Vagina (tissue), 2 donors: Measurements from ENCODE around the gene LGI1.

Source experiments
- POLR2A ChIP-seq, 2 donors: fragments of 450-650 bp; IDR thresholded peaks; one replicate each; pipeline ENCODE4 v1.6.1; 2017; ENCODE audit warnings: antibody characterized with exemption in 2 of 2, mild to moderate bottlenecking in 2 of 2, moderate library complexity in 2 of 2
- POLR2AphosphoS5 ChIP-seq, 2 donors: sonication (generic); formaldehyde crosslinking; IDR thresholded peaks; one replicate each; pipeline ENCODE4 v1.9.0; 2017; ENCODE audit warnings: antibody characterized with exemption in 2 of 2, mild to moderate bottlenecking in 2 of 2, low read depth in 1 of 2; ENCODE audit not compliant: insufficient read depth in 1 of 2
- TF ChIP-seq, protein P1 (sequence below), 3 experiments: fragments of 450-650 bp in 2 of 3; fragments of 200-600 bp in 1 of 3; sonication (generic) in 1 of 3; IDR thresholded peaks; one replicate each; pipeline ENCODE4 v1.5.1; 2017 to 2019; ENCODE audit warnings: antibody characterized with exemption in 3 of 3, mild to moderate bottlenecking in 2 of 3, moderate library complexity in 2 of 3

GRCh38 chr10:93762979-93763391 is 5.2 kb downstream of the LGI1 start:
- TF ChIP-seq POLR2A (IDR thresholded peaks at IDR 0.05) (no peak), POLR2AphosphoS5 (IDR thresholded peaks at IDR 0.05; ENCODE audit: insufficient read depth in 1 of 2, low read depth in 1 of 2) (no peak)
- TF ChIP-seq, protein P1, sequence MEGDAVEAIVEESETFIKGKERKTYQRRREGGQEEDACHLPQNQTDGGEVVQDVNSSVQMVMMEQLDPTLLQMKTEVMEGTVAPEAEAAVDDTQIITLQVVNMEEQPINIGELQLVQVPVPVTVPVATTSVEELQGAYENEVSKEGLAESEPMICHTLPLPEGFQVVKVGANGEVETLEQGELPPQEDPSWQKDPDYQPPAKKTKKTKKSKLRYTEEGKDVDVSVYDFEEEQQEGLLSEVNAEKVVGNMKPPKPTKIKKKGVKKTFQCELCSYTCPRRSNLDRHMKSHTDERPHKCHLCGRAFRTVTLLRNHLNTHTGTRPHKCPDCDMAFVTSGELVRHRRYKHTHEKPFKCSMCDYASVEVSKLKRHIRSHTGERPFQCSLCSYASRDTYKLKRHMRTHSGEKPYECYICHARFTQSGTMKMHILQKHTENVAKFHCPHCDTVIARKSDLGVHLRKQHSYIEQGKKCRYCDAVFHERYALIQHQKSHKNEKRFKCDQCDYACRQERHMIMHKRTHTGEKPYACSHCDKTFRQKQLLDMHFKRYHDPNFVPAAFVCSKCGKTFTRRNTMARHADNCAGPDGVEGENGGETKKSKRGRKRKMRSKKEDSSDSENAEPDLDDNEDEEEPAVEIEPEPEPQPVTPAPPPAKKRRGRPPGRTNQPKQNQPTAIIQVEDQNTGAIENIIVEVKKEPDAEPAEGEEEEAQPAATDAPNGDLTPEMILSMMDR (IDR thresholded peaks at IDR 0.05), result no peak
